T-helper 22 cell (primary cell): ENCODE measurements around the gene BDKRB1.

Experiments used
- DNase-seq: peaks from one replicate; pipeline ENCODE4 v3.0.0-alpha.2; 2020; ENCODE audit warnings: low read depth

BDKRB1 gene

DNA sequence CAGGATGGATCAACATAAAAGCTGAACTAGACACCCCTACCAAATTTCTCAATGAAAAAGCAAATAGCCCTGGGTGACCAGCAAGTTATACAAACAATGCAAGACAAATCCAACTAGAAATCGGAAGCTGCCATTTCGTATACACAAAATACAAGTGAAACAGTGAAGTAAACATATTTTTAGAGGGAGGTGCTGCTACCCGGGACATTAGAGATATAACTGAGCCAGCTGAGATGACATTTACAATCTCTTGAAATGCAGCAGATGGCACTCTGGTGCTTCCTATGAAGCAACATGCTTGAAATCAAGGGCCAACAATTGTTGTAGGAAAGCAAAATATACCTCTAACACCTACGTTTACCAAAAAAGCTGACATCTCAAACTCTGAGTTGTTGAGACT lies 25.5 kb downstream of the BDKRB1 start:
- no peak for DNase-seq

DNA sequence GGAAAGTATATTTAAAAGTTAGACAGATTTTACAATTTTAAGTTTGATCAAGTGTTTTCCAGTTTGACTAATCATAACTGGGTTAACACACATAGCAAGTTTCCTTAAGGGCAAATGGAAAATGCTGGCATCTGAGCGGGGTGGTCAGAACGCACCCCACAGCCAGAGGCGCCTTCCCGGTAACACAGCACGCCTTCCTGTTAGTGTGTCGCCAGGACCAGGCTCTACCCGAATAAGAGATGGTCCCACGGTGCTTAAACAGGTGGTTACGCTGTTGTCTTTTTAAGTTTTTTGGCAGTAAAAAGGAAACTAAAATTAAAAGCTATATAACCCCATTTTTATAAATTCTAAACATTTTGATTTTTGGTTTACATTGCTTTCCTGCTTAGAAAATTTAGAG lies 28.0 kb downstream of the BDKRB1 start:
- DNase-seq = no peak

DNA sequence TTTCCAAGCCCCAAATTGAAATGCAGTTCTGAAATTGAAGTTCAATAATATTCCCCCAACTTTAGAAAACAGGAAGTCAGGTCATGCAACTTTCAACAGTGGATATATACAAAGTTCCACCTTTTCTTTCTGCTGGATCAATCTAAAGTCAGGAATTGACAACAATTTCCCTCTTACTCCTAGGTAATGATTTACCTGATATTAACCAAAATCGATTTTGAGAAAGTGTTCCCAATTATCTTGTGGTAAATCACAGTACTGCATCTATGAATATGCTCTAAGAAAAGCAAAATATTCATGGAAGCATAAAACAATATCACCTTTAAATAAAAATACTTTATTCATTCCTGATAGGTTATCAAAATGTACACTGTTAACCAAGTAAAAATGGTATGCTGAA lies 28.4 kb downstream of the BDKRB1 start:
- DNase-seq = no peak

DNA sequence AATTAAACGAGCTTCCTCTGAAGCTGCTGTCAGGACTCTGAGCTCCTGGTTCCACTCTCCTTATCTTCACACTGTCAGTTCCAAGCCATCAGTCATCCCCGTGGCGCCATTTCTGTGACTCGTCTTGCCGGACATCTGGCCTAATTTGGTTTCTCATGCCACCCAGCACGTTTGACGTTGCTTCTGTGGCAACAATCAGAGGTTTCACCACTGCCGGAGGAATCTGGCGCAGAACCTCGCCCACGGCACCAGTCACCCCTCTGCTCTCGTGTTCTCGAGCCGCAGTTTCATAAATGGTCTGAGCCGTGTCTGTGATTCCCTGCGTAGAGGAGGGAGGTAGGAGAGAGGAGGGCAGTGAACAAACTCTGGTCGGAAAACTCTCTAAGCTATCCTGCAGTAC lies 29.7 kb downstream of the BDKRB1 start:
- no peak for DNase-seq

DNA sequence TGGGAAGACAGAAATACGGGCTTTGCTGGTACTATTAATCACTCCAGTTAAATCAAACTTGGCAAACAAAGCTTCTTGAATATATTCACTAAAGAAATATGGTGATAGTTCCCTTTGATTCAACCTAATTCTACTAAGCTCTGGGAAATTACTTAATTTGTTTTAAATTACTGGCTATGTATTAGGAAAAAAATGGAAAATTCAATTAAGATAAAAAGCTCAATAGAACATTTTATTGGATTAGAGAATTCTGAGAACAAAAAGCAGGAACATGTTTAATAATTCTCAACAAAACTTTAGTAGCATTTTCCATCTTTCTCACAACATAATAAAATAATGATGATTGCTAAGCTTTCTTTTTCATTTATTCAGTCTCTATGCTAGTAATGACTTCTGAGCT lies 30.2 kb downstream of the BDKRB1 start:
- DNase-seq = no peak

DNA sequence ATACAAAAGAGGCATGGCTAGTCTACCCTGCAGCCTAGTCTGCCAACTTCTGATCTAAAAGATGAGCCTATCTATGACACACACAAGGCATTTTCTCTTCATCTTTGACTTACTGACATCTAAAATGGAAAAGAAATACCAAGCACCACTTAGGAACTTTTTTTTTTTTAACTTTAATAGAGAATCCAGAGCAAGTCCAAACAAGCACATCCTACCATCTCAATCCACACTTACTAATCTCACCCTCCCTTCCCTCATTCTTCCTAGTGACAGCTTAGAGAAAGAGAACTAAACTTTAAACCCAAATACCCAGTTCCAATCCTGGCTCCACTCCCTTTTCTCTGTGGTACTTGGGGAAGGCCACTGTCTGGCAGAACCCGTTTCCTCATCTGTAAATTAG lies 31.8 kb downstream of the BDKRB1 start:
- DNase-seq = no peak

DNA sequence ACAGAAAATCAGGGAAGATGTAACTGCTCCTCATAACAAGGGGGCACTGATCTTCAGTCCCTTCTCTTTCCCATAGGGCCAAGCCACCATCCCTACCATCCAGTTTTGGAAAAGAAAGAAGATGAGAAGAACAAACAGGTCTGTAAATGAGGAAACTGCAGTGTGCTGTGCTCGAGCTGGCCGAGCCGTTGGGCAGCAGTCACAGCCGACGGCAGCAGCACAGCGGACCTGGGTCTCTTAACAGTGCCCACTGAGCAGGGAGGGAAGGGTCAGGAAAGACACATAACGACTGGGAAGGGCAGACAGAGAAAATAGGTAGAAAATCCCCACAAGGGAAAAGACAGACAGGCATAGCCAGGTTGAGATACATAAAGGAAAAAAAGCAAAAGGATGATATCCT lies 38.2 kb downstream of the BDKRB1 start:
- DNase-seq = no peak

DNA sequence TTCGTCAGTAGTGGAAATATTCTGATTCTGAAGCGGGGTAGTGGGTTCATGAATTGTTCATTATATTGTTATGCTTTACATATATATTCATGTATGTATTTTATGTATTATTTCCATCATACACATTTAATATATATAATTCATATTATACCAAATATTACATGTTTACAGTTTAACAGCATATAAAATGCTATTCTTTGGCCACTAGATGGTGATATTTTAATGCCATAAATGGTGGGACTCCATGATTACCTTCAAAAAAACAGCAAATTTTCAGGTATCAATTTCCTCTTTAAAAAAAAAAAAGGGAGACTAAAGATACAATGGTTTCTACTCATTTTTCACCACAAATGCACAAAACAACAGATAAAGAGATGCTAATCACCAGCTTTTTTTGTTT lies 41.0 kb downstream of the BDKRB1 start:
- DNase-seq = no peak

DNA sequence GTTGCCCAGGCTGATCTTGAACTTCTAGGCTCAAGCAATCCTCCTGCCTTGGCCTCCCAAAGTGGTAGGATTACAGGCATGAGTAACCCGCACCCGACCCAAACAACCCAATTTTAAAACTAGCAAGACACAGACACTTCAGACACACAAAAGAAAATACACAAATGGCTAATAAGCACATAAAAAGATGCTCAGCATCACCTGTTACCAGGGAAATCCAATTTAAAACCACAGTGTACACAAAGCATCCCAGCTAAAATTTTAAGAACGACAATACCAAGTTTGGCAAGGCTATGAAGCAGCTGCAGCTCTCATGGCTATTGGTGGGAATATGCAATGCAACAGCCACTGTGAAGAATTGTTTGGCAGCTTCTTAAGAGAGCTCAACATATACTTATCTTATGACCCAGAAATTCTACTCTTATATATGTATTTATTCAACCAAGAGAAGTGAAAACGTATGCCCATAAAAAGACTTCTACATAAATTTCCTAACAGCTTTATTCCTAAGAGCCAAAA lies 42.0 kb downstream of the BDKRB1 start:
- no peak for DNase-seq

DNA sequence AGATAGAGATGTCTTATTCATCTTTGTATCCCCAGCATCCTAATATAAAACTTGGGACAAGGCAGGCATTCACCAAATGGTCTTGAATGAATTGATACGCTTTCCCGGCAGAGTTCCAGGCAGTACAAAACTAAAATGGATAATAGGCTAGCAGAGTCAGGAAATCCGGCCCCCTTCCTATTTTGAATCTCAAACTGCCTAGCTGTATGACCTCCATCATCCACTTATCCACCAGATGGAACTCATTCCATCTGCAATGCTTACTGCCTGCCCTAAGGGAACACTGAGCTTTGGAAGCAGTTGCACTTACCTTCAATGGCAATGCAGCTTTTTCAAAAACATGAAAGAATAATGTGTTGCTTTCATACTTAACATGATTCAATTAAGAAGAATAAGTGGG lies 43.4 kb downstream of the BDKRB1 start:
- no peak for DNase-seq

DNA sequence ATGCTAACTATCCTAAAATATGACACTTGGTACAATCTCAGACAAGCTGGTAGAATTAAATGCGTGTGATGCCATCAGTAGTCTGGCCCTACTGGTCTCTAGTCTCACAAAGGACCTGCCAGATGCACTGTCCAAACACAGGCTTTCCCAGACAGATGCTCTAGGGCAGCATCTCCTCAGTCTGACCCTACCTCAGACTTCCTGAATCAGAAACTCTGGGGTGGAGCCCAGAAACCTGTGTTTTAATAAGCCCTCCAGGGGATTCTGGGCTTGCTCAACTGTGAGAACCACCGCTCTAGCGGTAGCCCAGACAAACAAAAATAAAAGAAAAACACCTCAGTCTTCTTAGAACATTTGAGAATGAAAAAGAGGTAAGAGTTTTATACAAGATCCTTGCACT lies 48.0 kb downstream of the BDKRB1 start:
- DNase-seq = no peak

DNA sequence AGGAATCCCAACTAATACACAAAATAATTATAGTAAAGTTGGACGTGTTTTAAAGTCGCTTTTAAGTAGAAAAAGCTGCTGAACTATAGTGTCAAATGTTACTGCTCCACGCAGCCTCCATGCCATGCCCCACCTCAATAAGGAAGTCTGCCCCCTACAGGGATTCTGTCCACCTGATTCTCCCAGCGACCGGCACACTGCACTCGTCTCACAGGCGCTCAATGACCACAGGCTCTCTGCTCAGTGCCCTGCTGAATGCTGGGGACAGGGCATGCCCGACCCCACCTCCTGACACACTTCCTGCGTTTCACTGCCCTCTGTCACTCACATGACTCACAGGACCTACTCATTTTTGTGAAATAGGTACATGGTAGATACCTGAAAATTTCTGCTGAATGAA lies 48.9 kb downstream of the BDKRB1 start:
- DNase-seq = no peak

DNA sequence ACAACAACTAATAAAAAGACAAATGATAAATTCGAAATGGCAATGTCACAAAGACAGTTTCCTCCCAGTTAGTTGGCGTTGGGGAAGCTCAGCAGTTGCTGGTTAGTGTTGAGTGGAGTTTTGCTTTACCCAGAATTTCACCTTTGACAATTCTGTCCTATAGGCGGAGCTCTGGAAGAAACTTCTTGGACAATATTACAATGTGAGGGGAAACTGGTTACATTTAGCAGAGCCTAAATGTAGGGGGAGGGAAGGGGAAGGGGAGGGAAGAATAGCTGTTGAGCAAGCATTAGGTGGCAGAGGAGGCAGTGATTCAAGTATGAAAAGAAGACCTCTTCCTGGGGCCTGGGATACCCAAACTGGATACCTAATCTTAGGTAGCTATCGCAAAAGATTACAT lies 51.4 kb downstream of the BDKRB1 start:
- DNase-seq = no peak

DNA sequence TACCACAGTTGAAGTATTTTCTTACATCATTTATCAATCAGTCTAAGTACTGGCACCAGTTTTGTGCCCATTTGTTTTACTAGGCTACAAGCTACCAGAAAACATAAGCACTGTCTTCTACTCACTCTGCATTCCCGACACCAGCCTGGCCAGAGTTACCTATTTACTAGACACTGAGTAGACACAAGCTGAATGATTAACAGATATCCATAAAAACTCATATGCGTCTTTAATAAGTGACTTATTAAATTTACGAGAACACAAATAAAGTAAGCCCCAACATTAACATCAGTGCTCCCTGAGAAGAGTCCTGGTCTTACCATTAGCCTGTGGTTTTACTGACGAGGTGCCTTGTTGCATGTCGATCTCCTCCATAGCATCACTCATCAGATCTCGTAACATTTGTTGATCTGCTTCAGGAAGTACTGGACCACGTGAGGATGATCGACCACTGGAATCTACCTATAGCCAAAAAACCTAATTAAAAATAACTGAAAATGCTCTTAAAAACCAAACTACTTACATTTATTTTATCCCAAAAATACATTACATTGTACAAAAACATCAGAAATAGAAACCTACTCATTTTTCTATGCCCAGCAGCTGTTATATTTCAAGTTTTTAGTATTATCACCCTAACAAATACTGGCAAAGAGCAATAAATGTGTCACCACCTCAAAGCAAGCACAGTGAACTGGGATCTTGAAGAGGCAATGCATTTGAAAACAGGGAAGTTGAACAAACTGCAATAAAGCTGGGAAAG lies 53.3 kb downstream of the BDKRB1 start:
- no peak for DNase-seq

DNA sequence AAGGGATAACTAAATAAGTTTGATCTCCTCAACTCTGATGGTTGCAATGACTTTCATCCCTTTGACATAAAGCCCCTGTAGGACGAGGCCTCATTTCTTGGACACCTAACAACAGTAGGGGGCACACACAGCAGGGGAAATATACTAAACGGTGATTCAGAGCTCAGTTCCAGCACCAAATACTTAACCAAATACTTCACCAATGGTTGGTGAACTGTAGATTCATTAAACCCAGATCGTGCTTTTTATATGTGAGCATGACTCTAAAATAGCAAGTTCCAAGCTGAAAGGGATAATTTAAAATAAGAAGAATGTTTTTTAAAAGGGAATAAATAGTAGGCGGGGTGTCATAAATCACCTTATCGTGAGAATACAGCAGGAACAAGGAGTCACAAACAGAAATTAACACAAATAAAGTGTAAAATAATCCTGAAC lies 53.9 kb downstream of the BDKRB1 start:
- DNase-seq = no peak

DNA sequence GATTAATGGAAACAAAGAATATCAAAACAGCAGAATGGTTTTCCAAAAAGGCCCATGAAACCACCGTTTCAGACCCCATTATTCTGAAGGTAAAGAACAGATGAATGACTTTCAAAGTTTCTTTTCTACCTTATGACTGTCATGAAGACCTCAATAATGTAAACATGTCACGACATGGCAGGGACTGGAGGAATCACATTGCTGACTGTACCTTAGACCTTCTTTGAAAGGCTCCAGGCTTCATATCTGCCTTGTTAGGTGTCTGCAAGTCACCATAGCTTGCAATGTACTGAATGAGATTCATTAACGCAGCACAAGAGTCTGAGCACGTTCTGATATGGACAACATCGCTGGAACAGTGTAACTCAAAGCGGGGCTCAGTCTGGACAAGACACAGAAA lies 54.9 kb downstream of the BDKRB1 start:
- no peak for DNase-seq
